Glutamatergic neuron (in vitro differentiated cells): ENCODE data around the gene DNAAF1. TPM values are rescaled to one million over a fixed set of nuclear protein-coding genes. Genes with fewer than 3 reads are reported as not detected.

Source experiments
- DNase-seq: peaks from one replicate; pipeline ENCODE4 v3.0.0; 2022
- H3K27ac Mint-ChIP-seq: one replicate; pipeline ENCODE4 v1.8.0; 2020; ENCODE audit warnings: mild to moderate bottlenecking, mixed read lengths, inconsistent platforms; ENCODE audit not compliant: unreplicated experiment
- H3K27me3 Mint-ChIP-seq: one replicate; pipeline ENCODE4 v1.8.0; 2020; ENCODE audit warnings: mild to moderate bottlenecking, moderate library complexity, mixed read lengths, inconsistent platforms; ENCODE audit not compliant: unreplicated experiment
- H3K36me3 Mint-ChIP-seq: one replicate; pipeline ENCODE4 v1.8.0; 2020; ENCODE audit warnings: mild to moderate bottlenecking, mixed read lengths, inconsistent platforms; ENCODE audit not compliant: unreplicated experiment
- H3K4me1 Mint-ChIP-seq: one replicate; pipeline ENCODE4 v1.8.0; 2020; ENCODE audit warnings: mild to moderate bottlenecking, low read depth, mixed read lengths, inconsistent platforms; ENCODE audit not compliant: unreplicated experiment
- H3K4me3 Mint-ChIP-seq: one replicate; pipeline ENCODE4 v1.8.0; 2020; ENCODE audit warnings: mild to moderate bottlenecking, mixed read lengths, inconsistent platforms; ENCODE audit not compliant: unreplicated experiment
- H3K9me3 Mint-ChIP-seq: one replicate; pipeline ENCODE4 v1.8.0; 2020; ENCODE audit warnings: mild to moderate bottlenecking, moderate library complexity, mixed read lengths, inconsistent platforms; ENCODE audit not compliant: unreplicated experiment
- total RNA-seq: library from RNA; stranded (reverse); fragmentation: NEBNext Ultra II Directional; extraction: Animal tissue kit (Norgen Biotek cat#: 25700); gene quantifications from one replicate; pipeline ENCODE4 v1.2.1, GENCODE V29; 2021; ENCODE audit not compliant: unreplicated experiment
- TF ChIP-seq, protein P1 (sequence below): fragments of 200-600 bp; sonication (generic); IDR thresholded peaks from one replicate; pipeline ENCODE4 v1.5.0; 2021; ENCODE audit not compliant: partially characterized antibody, unreplicated experiment

The DNAAF1 gene
- total RNA-seq, 1 donor from 2014 or later, result 0.56 TPM

DNA sequence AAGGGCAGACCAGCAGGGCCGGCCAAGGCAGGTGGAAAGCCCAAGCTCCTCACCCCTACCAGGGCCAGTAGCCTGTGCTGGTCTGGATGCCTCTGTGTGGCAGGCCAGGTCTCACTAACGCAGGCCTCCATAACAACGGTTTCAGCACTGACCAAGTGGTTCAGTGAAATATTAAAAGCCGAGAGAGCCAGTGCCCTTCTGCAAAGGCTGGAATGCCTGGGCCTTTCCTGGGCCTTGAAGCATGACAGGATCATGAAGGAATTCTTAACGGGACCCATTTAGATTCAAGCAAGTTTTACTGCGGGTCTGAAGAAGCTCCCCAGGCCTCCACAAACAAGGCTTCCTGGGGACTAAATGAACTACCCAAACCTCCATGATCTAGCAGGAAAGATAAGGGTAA, 62.1 kb downstream of the DNAAF1 start:
- TF ChIP-seq, protein P1, sequence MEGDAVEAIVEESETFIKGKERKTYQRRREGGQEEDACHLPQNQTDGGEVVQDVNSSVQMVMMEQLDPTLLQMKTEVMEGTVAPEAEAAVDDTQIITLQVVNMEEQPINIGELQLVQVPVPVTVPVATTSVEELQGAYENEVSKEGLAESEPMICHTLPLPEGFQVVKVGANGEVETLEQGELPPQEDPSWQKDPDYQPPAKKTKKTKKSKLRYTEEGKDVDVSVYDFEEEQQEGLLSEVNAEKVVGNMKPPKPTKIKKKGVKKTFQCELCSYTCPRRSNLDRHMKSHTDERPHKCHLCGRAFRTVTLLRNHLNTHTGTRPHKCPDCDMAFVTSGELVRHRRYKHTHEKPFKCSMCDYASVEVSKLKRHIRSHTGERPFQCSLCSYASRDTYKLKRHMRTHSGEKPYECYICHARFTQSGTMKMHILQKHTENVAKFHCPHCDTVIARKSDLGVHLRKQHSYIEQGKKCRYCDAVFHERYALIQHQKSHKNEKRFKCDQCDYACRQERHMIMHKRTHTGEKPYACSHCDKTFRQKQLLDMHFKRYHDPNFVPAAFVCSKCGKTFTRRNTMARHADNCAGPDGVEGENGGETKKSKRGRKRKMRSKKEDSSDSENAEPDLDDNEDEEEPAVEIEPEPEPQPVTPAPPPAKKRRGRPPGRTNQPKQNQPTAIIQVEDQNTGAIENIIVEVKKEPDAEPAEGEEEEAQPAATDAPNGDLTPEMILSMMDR, result no peak
- H3K9me3 Mint-ChIP-seq, result no peaks in the 10 kb centered on the region
- no peak overlapping the region for H3K4me3 Mint-ChIP-seq
- peaks cover 7% of the 10 kb centered on the region for H3K4me1 Mint-ChIP-seq
- peaks cover 9% of the 10 kb centered on the region for H3K36me3 Mint-ChIP-seq
- peaks cover 3% of the 10 kb centered on the region for H3K27me3 Mint-ChIP-seq
- DNase-seq, result no peak
- no peak overlapping the region for H3K27ac Mint-ChIP-seq

DNA sequence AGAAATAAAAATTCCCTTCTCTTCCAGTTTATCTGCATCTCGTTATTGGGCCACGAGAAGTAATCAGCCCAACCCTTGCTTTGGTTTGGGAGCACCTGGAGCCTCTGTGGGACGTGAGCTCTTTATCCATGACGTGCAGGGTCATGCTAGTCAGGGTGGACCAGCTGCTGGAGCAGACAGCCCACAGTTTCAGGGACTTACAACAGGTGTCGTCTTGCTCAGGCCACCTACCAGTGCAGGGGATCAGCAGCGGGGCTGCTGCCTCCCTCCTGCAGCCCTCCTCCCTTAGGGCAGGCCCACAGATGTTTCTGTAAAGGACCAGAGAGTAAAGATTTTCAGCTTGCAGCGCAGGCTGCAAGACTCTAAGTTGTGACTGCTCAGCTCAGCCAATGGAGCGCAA, 62.8 kb downstream of the DNAAF1 start:
- no peak for DNase-seq
- Mint-ChIP-seq H3K27ac (no peak overlapping the region), H3K9me3 (no peaks in the 10 kb centered on the region), H3K4me3 (no peak overlapping the region), H3K27me3 (peaks cover 3% of the 10 kb centered on the region), H3K4me1 (peaks cover 7% of the 10 kb centered on the region), H3K36me3 (peaks cover 5% of the 10 kb centered on the region)
- TF ChIP-seq, protein P1, result no peak

DNA sequence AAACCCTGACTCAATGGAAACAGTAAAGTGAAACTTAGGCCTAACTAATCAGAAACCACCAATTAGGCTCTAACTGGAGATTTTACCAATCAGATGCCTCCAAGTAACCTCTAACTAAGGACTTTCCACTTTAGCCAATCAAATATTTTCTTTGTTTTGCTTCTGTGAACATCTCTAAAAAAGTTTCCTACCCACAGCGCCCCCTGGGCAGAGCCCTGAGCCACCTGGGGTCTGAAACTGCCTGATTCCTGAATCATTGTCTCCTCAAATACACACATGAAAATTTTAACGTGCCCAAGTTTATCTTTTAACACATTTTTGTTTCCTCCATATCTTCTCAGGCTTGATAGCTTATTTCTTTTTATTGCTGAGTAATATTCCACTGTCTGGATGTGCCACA, 64.9 kb downstream of the DNAAF1 start:
- H3K27ac Mint-ChIP-seq, result no peak overlapping the region
- TF ChIP-seq, protein P1, result no peak
- H3K9me3 Mint-ChIP-seq, result no peaks in the 10 kb centered on the region
- DNase-seq, result no peak
- no peak overlapping the region for H3K4me3 Mint-ChIP-seq
- peaks cover 5% of the 10 kb centered on the region for H3K36me3 Mint-ChIP-seq
- H3K4me1 Mint-ChIP-seq, result peaks cover 7% of the 10 kb centered on the region
- peaks cover 3% of the 10 kb centered on the region for H3K27me3 Mint-ChIP-seq

DNA sequence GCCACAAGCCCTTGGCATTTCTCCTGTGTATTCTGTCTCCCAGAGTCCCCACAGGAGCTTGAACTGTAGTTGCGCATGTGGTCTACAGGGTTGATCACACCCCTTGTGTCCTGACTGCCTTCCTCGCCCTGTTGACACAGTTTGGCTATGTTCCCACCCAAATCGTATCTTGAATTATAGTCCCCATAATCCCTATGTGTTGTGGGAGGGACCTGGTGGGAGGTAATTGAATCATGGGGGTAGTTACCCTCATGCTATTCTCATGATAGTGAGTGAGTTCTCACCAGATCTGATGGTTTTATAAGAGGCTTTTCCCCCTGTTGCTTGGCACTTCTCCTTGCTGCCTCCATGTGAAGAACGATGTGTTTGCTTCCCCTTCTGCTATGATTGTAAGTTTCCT, 67.0 kb downstream of the DNAAF1 start:
- TF ChIP-seq, protein P1, result no peak
- H3K4me1 Mint-ChIP-seq, result peaks cover 7% of the 10 kb centered on the region
- DNase-seq, result no peak
- H3K27ac Mint-ChIP-seq, result no peak overlapping the region
- H3K36me3 Mint-ChIP-seq, result peaks cover 5% of the 10 kb centered on the region
- no peak overlapping the region for H3K4me3 Mint-ChIP-seq
- peaks cover 2% of the 10 kb centered on the region for H3K9me3 Mint-ChIP-seq
- H3K27me3 Mint-ChIP-seq, result peaks cover 3% of the 10 kb centered on the region

DNA sequence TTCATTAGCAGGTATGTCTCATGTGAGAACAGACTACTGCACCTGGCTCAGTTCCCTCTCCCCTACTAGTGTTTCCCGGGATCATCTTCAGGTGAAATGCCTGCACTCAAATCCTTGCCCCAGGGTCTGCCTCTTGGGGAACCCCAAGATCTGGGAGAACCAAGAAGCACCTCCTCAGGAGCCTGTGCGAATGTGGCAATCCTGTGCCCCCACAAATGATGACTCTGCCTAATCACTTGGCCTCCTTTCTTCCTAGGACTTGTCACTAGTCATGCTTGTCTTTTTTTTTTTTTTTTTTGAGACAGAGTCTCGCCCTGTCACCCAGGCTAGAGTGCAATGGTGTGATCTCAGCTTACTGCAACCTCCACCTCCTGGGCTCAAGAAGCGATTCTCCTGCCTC, 67.5 kb downstream of the DNAAF1 start:
- Mint-ChIP-seq H3K4me3 (no peak overlapping the region), H3K27me3 (peaks cover 3% of the 10 kb centered on the region), H3K27ac (no peak overlapping the region), H3K4me1 (peaks cover 7% of the 10 kb centered on the region), H3K36me3 (peaks cover 5% of the 10 kb centered on the region), H3K9me3 (peaks cover 2% of the 10 kb centered on the region)
- DNase-seq, result no peak
- TF ChIP-seq, protein P1, result no peak
